Left lung (tissue), 10 donors: Measurements from ENCODE around the gene OR14I1. TPM values are rescaled to one million over a fixed set of nuclear protein-coding genes. Genes with fewer than 3 reads are reported as not detected.
"Not testable (repeated sequence)": the region's sequence is repeated elsewhere in the genome, so short reads cannot be mapped to it uniquely, and the experiment has no call there.

Source experiments
- ATAC-seq: fragments of 200-7000 bp; cut with Tn5 transposase; one replicate; pipeline ENCODE4 v1.9.1; 2020; ENCODE audit warnings: moderate library complexity
- DNase-seq, 4 donors: peaks; one replicate each; pipeline ENCODE4 v3.0.0-alpha.2; 2013 to 2020
- H3K27ac ChIP-seq, 2 donors: fragments of 200-600 bp; sonication (generic) in 1 of 2; one replicate each; pipeline versions ENCODE4 v1.5.0 to v1.8.0; 2020 to 2021
- H3K27me3 ChIP-seq, 2 donors: fragments of 200-600 bp; sonication (generic) in 1 of 2; one replicate each; pipeline versions ENCODE4 v1.5.0 to v1.8.0; 2020 to 2021
- H3K36me3 ChIP-seq, 2 donors: fragments of 200-600 bp; sonication (generic) in 1 of 2; one replicate each; pipeline versions ENCODE4 v1.5.0 to v1.8.0; 2020 to 2021
- H3K4me1 ChIP-seq, 2 donors: fragments of 200-600 bp; one replicate each; pipeline ENCODE4 v1.8.0; 2021
- H3K4me3 ChIP-seq, 2 donors: fragments of 200-600 bp; sonication (generic) in 1 of 2; one replicate each; pipeline versions ENCODE4 v1.5.0 to v1.8.0; 2020 to 2021; ENCODE audit warnings: mild to moderate bottlenecking in 1 of 2
- H3K9me3 ChIP-seq, 2 donors: fragments of 200-600 bp; sonication (generic) in 1 of 2; one replicate each; pipeline versions ENCODE4 v1.5.0 to v1.8.0; 2020 to 2021
- intact Hi-C, 2 donors: fragments of 100-400 bp; cut with DNase I; formaldehyde crosslinking; loops; one replicate each; pipeline versions ENCODE4 v1.11.2 to v1.14.2; 2022
- polyA plus RNA-seq, 6 donors: library from polyadenylated mRNA; unstranded; fragments of 120-200 nt; gene quantifications; one replicate each; pipeline ENCODE4 v1.2.1, GENCODE V29; 2013; ENCODE audit not compliant: insufficient read length in 6 of 6
- total RNA-seq, 2 donors: library from RNA; stranded (reverse); fragmentation: NEBNext Ultra II Directional; extraction: Animal tissue kit (Norgen Biotek cat#: 25700); gene quantifications; one replicate each; pipeline ENCODE4 v1.2.1, GENCODE V29; 2021
- TF ChIP-seq, protein P1 (sequence below), 2 donors: fragments of 200-600 bp; sonication (generic) in 1 of 2; IDR thresholded peaks; one replicate each; pipeline versions ENCODE4 v1.5.0 to v1.8.0; 2021; ENCODE audit warnings: antibody characterized with exemption in 2 of 2
- donor health status: DM: no; HTN: yes; CAD: no.
- donor health status: DM: no; HTN: no; CAD: no.

The OR14I1 gene
- total and polyA plus RNA-seq, 8 donors = not detected

DNA sequence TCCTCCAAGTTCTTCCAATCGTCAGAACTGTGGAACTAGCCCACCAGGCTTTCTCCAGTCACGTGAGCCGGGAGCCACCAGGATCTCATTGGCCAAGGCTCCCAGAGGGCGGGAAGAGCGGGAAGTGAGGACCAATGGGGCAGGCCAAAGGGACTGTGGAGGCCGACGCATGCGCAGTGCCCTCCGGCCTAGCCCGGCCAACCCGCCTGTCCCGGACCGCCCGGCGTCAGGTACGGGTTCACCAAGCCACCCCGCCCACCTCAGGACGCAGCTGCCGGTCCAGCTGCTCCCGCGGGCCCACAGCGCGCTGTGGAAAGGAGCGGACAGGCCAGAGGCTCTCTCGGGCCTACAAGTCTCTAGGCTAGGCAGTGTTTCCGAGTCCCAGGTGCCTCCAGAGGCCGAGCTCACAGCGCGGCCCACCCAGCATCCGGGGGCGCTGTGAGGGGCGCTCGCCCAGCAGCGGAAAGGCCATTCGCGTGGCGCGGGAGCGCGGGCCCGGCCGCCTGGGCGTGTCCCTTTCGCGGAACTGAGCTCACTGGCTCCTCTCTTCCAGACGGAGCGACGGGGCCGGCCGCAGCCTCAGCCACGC is 10.9 kb downstream of the OR14I1 start:
- Histone ChIP-seq H3K27me3 (peaks cover 0 to 12% of the 10 kb centered on the region in 2 donors), H3K4me3 (no peak overlapping the region), H3K36me3 (no peaks in the 10 kb centered on the region), H3K9me3 (peaks cover 0 to 10% of the 10 kb centered on the region in 2 donors), H3K27ac (no peak overlapping the region), H3K4me1 (no peaks in the 10 kb centered on the region)
- DNase-seq = no peak
- intact Hi-C loops = no loop called here
- no peak for ATAC-seq
- TF ChIP-seq, protein P1, sequence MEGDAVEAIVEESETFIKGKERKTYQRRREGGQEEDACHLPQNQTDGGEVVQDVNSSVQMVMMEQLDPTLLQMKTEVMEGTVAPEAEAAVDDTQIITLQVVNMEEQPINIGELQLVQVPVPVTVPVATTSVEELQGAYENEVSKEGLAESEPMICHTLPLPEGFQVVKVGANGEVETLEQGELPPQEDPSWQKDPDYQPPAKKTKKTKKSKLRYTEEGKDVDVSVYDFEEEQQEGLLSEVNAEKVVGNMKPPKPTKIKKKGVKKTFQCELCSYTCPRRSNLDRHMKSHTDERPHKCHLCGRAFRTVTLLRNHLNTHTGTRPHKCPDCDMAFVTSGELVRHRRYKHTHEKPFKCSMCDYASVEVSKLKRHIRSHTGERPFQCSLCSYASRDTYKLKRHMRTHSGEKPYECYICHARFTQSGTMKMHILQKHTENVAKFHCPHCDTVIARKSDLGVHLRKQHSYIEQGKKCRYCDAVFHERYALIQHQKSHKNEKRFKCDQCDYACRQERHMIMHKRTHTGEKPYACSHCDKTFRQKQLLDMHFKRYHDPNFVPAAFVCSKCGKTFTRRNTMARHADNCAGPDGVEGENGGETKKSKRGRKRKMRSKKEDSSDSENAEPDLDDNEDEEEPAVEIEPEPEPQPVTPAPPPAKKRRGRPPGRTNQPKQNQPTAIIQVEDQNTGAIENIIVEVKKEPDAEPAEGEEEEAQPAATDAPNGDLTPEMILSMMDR (IDR thresholded peaks at IDR 0.05) = no peak

DNA sequence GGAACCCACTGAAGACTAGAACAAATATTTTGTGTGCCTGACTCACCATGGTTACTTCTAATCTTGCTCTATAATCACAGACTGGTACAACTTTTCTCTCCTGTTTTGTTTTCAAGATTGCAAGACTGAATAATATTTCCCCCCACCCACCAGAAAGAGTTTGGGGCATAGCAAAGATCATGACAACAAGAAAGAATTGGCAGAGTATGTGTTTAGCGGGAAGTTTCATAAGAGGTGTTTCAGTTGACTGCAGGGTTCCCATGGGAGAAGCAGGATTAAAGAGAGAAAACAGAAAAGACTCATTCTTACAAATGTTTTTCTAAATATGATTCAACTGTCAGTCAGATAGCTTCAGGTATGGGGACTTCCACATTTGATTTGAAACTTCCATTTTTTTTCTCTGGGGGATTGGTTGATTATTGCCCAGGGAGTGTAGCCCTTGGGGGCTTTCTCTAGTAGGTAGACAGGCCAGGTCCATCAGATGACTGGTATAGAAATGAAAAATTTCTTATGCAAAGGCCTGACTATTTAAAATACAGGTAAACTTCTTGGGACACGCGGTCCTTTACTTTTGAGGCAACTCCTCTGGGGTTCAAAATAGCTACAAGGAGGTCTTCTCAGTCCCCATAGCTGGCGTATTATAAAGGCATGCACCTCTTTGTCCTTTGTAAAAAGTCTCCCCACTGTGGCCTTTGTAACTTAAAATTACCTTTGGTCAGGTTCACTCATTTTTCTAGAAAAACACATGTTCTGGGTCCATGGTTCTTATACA is 13.9 kb downstream of the OR14I1 start:
- Histone ChIP-seq H3K27me3 (peaks cover 0 to 12% of the 10 kb centered on the region in 2 donors), H3K27ac (no peak overlapping the region), H3K9me3 (peaks cover 0 to 10% of the 10 kb centered on the region in 2 donors), H3K36me3 (no peaks in the 10 kb centered on the region), H3K4me1 (no peaks in the 10 kb centered on the region), H3K4me3 (no peak overlapping the region)
- TF ChIP-seq, protein P1 (IDR thresholded peaks at IDR 0.05) = no peak
- DNase-seq (no peak), ATAC-seq (no peak)
- intact Hi-C loops = no loop called here

DNA sequence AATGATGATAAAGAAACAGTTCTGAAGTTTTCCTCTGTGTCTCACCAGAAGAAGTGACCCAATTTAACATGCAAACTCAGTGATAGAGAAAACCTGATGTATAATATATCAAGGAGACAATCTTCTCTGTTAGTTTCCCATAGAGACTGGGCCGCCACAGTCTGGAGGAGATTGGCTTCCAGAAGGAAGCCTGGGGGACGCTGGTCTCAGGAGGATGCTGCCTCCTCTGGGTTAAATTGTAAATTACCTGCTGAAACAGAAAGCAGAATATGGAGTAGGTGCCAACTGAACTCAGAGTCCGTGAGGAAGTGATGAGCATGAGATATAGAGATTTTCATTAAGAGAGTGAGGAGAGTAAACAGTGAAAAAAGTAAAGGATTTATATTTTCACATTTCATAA is 15.8 kb downstream of the OR14I1 start:
- DNase-seq (no peak), ATAC-seq (no peak)
- H3K27ac ChIP-seq = no peak overlapping the region
- no peaks in the 10 kb centered on the region for H3K36me3 ChIP-seq
- intact Hi-C loops = no loop called here
- H3K27me3 ChIP-seq = peaks cover 0 to 5% of the 10 kb centered on the region in 2 donors
- H3K4me1 ChIP-seq = no peaks in the 10 kb centered on the region
- H3K9me3 ChIP-seq = peaks cover 0 to 9% of the 10 kb centered on the region in 2 donors
- H3K4me3 ChIP-seq = no peak overlapping the region
- TF ChIP-seq, protein P1 (IDR thresholded peaks at IDR 0.05) = no peak

DNA sequence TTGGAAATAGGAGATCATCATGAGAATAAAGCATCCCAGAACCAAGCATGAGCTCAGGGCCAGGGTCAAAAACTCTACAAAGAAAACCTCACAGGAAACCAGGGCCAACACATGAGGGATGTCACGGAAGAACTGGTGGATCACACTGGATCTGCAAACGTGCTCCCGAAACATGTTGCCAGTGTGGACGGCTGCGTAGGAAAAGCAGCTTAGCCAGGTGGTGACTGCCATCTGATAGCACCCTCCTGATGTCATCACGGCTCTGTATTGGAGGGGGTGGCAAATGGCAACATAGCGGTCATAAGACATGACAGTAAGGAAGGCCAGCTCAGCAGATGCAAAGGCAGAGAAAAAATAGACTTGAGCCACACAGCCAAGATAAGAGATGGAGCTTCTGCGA is 20.9 kb downstream of the OR14I1 start:
- DNase-seq (no peak), ATAC-seq (no peak)
- intact Hi-C loops = no loop called here
- no peak overlapping the region for H3K27ac ChIP-seq
- no peaks in the 10 kb centered on the region for H3K4me1 ChIP-seq
- no peaks in the 10 kb centered on the region for H3K9me3 ChIP-seq
- no peak overlapping the region for H3K4me3 ChIP-seq
- H3K27me3 ChIP-seq = no peaks in the 10 kb centered on the region
- TF ChIP-seq, protein P1 (IDR thresholded peaks at IDR 0.05) = no peak
- no peaks in the 10 kb centered on the region for H3K36me3 ChIP-seq

DNA sequence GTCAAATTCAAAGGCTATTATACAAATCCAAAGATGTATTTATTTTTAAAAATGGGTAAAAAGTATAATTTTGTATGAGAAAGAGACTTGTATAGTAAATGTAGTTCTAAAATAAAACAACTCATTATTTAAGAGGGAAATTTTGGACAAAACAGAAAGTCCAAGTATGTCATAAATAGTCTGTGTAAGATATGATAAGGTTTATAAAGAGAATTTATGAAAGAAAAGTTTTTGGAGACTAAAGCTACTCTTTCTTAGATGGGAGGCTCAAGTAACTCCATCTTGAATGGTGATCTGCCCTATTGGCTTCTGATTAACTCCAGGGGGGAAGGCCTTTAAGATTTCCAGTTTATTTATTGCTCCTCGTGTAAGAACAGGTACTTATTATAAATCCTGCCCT is 32.6 kb downstream of the OR14I1 start:
- Histone ChIP-seq H3K4me1 (no peaks in the 10 kb centered on the region), H3K27me3 (no peaks in the 10 kb centered on the region), H3K36me3 (no peaks in the 10 kb centered on the region), H3K9me3 (peaks cover 0 to 20% of the 10 kb centered on the region in 2 donors), H3K27ac (no peak overlapping the region), H3K4me3 (no peak overlapping the region)
- ATAC-seq (no peak), DNase-seq (no peak)
- intact Hi-C loops = no loop called here
- TF ChIP-seq, protein P1 (IDR thresholded peaks at IDR 0.05) = no peak

DNA sequence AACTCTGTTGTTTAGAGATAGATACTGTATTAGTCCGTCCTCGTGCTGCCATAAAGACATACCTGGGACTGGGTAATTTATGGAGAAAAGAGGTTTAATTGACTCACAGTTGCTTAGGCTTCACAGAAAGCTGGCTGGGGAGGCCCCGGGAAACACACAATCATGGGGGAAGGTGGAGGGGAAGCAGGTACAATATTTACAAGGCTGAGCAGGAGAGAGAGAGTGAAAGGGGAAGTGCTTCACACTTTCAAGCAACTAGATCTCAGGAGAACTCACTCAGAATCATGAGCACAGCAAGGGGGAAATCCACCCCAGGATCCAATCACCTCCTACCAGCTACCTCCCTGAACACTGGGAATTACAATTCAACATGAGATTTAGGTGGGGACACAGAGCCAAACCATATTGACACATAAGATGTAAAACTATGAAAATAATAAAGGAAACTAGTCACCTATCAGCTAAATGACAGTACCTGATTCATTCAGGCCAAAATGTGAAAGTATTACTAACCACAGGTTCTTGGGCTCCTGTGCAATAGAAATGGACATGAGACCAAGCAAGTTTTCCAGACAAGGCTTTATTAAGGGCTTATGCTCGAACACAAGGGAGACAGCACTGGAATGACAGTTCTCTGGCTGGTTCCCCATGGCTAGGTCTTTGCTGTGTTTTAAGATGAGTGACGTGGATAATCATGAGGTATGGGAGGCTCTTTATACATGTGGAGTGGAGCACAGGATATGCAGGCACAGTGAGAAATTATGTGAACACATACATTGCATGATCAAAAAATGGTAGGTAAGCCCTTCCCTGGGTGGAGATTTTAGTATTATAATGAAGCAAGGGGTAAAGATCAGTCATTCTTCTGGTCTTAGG is 38.9 kb downstream of the OR14I1 start:
- ATAC-seq, H3K36me3 ChIP-seq, H3K27ac ChIP-seq, H3K4me1 ChIP-seq, H3K27me3 ChIP-seq, intact Hi-C loops, H3K9me3 ChIP-seq, DNase-seq, H3K4me3 ChIP-seq: not testable (repeated sequence)

DNA sequence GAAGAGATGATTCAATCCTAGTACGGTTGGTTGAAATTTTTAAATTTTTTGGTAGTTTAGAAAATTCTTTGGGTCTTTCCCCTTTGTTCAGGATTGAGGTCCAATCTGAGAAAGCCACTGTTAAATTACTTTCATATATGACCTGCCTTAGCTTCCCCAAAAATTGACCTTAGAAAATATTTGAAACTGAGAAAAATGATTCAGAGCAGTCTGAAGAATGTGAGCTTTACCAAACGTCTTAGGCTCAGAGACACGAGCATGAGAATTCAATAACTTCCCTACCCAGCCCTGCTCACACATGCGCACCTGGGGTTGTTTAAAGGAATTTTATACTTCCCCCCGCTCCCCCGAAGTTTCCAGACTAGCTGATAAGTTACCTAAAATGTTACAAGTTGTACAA is 45.8 kb downstream of the OR14I1 start:
- H3K27me3 ChIP-seq, H3K27ac ChIP-seq, H3K4me3 ChIP-seq, H3K9me3 ChIP-seq, intact Hi-C loops, H3K36me3 ChIP-seq, H3K4me1 ChIP-seq, ATAC-seq, DNase-seq: not testable (repeated sequence)
